ENCODE measurements around the gene LMNTD1.
"Not testable (repeated sequence)": the region's sequence is repeated elsewhere in the genome, so short reads cannot be mapped to it uniquely, and the experiment has no call there.

The LMNTD1 gene

GRCh38 chr12:25488956-25489870, 63.9 kb downstream of the LMNTD1 start:
- DNase-seq, result not testable (repeated sequence)

- DNase-seq, result no peak
Measured at GRCh38 chr12:25482625-25483024, 70.5 kb downstream of the LMNTD1 start.

DNA sequence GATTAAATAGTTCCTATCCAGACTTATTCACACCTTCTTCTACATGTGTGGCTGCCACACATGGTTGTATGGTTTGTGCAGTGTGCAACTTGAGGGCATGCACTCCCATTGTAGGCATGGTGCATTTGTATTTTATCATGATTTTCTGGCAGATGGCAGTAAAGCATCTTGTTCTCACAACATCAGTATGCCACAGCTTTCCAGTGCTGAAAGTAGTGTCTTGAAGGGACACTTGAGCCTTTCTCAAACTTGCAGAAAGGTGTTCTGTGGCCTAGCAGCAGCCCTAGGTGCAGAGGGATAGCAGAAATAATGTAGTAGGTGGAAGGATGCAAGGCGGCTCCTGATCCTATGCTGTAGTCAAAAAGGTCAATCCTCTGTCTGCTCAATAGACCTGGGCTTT, 72.9 kb downstream of the LMNTD1 start:
- no peak for DNase-seq

- DNase-seq, result no peak
Measured at GRCh38 chr12:25477217-25477616, 75.9 kb downstream of the LMNTD1 start.

- no peak for DNase-seq
Measured at GRCh38 chr12:25472453-25472852, 80.6 kb downstream of the LMNTD1 start.

GRCh38 chr12:25469861-25470260, 83.2 kb downstream of the LMNTD1 start:
- DNase-seq, result no peak

GRCh38 chr12:25469368-25469767, 83.7 kb downstream of the LMNTD1 start:
- DNase-seq, result no peak

DNA sequence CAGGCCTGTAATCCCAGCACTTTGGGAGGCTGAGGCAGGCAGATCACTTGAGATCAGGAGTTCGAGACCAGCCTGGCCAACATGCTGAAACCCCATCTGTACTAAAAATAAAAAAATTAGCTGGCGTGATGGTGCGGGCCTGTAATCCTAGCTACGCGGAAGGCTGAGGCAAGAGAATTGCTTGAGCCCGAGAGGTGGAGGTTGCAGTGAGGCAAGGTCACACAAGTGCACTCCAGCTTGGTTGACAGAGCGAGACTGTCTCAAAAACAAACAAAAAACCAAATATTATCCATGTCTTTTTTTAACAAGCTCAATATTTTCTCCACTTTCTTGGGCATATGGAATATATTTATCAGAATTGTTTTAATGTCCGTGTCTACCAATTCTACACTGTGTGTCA, 89.6 kb downstream of the LMNTD1 start:
- no peak for DNase-seq

GRCh38 chr12:25463005-25463404, 90.1 kb downstream of the LMNTD1 start:
- DNase-seq, result no peak

GRCh38 chr12:25459541-25459951, 93.5 kb downstream of the LMNTD1 start:
- no peak for DNase-seq

GRCh38 chr12:25458047-25458552, 95.0 kb downstream of the LMNTD1 start:
- no peak for DNase-seq

- no peak for DNase-seq
Measured at GRCh38 chr12:25456474-25456873, 96.6 kb downstream of the LMNTD1 start.

DNA sequence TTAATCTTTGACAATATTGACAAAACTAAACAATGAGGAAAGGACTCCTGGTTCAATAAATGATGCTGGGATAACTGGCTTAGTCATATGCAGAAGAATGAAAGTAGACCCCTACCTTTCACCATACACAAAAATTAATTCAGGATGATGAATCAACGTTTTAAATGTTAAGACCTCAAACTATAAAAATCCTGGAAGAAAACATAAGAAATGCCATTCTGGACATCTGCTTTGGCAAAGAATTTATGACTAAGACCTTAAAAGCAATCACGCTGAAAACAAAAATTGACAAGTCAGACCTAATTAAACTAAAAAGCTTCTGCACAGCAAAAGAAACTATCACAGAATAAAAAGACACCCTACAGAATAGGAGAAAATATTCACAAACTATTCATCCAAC, 97.4 kb downstream of the LMNTD1 start:
- DNase-seq, result no peak

- DNase-seq, result no peak
Measured at GRCh38 chr12:25449007-25449406, 104.1 kb downstream of the LMNTD1 start.

GRCh38 chr12:25447046-25447445, 106.0 kb downstream of the LMNTD1 start:
- no peak for DNase-seq

DNA sequence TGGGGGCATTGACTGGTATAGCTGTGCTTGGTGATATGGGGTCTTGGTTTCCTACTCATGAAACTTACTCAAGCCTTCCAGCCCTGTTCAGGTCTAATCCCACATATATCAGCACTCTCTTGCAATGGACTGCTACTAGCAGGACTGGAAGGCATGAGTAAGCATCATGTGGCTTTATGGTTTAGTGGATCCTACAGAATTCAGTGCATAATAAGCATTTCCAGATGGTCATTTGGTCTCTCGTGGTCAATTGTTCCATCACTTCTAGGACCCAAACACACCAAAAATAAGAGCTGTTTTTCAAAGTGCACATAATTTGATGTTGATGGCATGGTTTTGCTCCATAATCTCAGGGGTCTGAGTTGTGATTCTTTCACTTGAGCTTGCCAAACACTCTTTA, 114.4 kb downstream of the LMNTD1 start:
- DNase-seq, result no peak

GRCh38 chr12:25436206-25437030, 116.7 kb downstream of the LMNTD1 start:
- DNase-seq, result no peak

GRCh38 chr12:25435431-25435830, 117.7 kb downstream of the LMNTD1 start:
- no peak for DNase-seq

GRCh38 chr12:25434515-25434914, 118.6 kb downstream of the LMNTD1 start:
- no peak for DNase-seq

DNA sequence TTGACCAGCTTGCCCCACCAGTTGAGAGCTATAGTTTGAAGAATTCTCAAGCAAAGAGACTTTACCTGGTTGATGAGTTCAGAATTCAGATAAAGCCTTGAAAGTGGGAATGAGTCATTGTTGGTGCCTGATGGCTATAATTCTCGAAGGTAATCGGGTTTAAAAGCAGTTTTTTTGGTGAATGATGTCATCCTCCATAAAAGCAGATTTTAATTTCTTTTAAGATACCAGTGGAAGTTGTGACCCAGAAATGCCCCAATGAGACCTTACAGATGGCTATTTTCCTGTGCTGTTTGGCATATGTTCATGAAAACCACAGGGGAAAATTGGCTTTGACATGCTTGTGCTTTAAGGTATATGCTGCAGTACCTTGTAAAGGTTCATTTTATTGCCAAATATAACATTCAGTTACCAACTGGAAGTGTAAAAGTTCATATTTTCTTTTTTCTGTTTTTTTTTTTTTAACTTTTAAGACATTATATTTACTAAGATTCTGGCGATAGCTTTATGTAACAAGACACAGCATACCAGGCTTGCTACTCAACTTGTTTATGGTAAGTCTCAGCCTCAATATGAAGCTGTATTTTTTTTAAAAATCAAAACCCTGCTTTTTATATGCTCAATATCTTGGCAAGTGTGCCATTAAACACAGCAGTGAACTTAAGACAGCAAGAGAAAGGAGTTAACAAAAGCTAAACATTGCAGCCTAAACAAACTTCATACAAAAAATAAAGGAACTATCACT, 119.3 kb downstream of the LMNTD1 start:
- no peak for DNase-seq

- DNase-seq, result no peak
Measured at GRCh38 chr12:25433024-25433423, 120.1 kb downstream of the LMNTD1 start.

DNA sequence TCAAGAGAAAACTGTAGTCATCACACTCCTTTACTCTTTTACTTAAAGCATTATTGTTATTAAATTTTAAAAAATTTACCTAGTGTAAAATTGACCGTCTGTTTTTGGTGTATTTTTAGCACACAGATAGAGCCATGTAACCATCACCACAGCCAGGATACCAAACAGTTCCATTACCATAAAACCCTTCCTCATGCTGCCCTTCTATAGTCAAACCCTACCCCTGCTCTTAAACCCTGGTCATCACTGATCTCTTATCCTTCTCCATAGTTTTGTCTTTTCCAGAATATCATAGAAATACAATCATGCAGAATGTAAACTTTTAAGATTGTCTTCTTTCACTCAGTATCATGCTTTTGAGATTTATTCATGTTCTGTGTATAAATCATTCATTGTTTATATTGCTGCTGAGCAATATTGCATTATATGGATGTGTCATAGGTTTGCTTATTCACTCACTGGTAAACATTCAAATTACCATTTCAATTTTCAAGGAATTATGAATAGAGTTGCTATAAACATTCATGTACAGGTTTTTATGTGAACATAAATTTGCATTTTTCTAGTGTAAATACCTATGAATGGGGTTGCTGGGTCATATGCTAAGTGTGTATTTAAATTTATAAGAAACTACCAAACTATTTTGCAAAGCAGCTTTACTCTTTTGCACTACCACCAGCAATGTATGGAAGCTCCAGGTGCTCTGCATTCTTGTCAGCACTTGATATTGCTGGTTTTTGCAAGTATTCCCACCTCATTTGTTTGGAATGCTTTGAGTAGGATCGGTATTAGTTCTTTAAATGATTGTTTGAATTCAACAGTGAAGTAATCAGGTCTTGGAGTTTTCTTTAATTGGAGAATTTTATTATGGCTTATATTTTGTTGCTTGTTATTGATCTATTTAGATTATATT, 125.5 kb downstream of the LMNTD1 start:
- no peak for DNase-seq

Measured in effector CD8-positive, alpha-beta T cell (primary cell).